Activated T-cell treated with anti-CD3 and anti-CD28 coated beads, Interleukin-2, amount 50 U/mL, for 24 hours (primary cell): ENCODE measurements around the gene ZFAND2A.

Experiments used
- DNase-seq: peaks from one replicate; pipeline ENCODE4 v3.0.0-alpha.2; 2020
- H3K27ac Mint-ChIP-seq: 2 replicates; pipeline ENCODE4 v1.8.0; 2020; ENCODE audit warnings: mild to moderate bottlenecking, mixed read lengths
- H3K27me3 Mint-ChIP-seq: 2 replicates; pipeline ENCODE4 v1.8.0; 2020; ENCODE audit warnings: mixed read lengths
- H3K36me3 Mint-ChIP-seq: 2 replicates; pipeline ENCODE4 v1.8.0; 2020; ENCODE audit warnings: low read depth, mixed read lengths
- H3K4me1 Mint-ChIP-seq: 2 replicates; pipeline ENCODE4 v1.8.0; 2020; ENCODE audit warnings: low read depth, mixed read lengths
- H3K4me3 Mint-ChIP-seq: 2 replicates; pipeline ENCODE4 v1.8.0; 2020; ENCODE audit warnings: mild to moderate bottlenecking, moderate library complexity, mixed read lengths
- H3K9me3 Mint-ChIP-seq: 2 replicates; pipeline ENCODE4 v1.8.0; 2020; ENCODE audit warnings: mixed read lengths

Gene ZFAND2A

GRCh38 chr7:1103789-1104515, 56.0 kb downstream of the ZFAND2A start:
- H3K4me1 Mint-ChIP-seq: peaks cover 35% of the 10 kb centered on the region
- H3K36me3 Mint-ChIP-seq: peaks cover 11% of the 10 kb centered on the region
- no peaks in the 10 kb centered on the region for H3K9me3 Mint-ChIP-seq
- no peaks in the 10 kb centered on the region for H3K27me3 Mint-ChIP-seq
- H3K27ac Mint-ChIP-seq: peak overlapping the region; percentile 88
- H3K4me3 Mint-ChIP-seq: peak overlapping the region; percentile 41
- DNase-seq: no peak

- Mint-ChIP-seq H3K27me3 (no peaks in the 10 kb centered on the region), H3K4me1 (peaks cover 35% of the 10 kb centered on the region), H3K4me3 (peak overlapping the region; percentile 41), H3K36me3 (peaks cover 15% of the 10 kb centered on the region), H3K27ac (peak overlapping the region; percentile 88), H3K9me3 (no peaks in the 10 kb centered on the region)
- DNase-seq: no peak
Observed at GRCh38 chr7:1103009-1103788, 56.8 kb downstream of the ZFAND2A start.
